DOHH2 (cell line): ENCODE results near the gene WDR45.

Experiments used
- H3F3A ChIP-seq: fragments of 200-600 bp; sonication (generic), shearing (Covaris generic); 2 replicates; pipeline ENCODE4 v1.6.0; 2016; ENCODE audit warnings: antibody characterized with exemption, mild to moderate bottlenecking; ENCODE audit not compliant: control insufficient read depth, insufficient read depth
- H3K27ac ChIP-seq: fragments of 200-600 bp; sonication (generic); 2 replicates; pipeline ENCODE4 v1.5.1; 2014; ENCODE audit warnings: low read depth, mild to moderate bottlenecking, low read length, moderate library complexity
- H3K27me3 ChIP-seq: fragments of 200-600 bp; sonication (generic); 2 replicates; pipeline ENCODE4 v1.6.1; 2014; ENCODE audit warnings: mild to moderate bottlenecking, low read length, mixed read lengths; ENCODE audit not compliant: control insufficient read depth
- H3K36me3 ChIP-seq: fragments of 200-600 bp; sonication (generic); 2 replicates; pipeline ENCODE4 v1.6.1; 2014; ENCODE audit warnings: mild to moderate bottlenecking, low read length, moderate library complexity, mixed read lengths; ENCODE audit not compliant: control insufficient read depth
- H3K4me1 ChIP-seq: fragments of 200-600 bp; sonication (generic); 2 replicates; pipeline ENCODE4 v1.6.1; 2014; ENCODE audit warnings: mild to moderate bottlenecking, low read length, mixed read lengths; ENCODE audit not compliant: control insufficient read depth
- H3K4me2 ChIP-seq: fragments of 200-600 bp; sonication (generic); 2 replicates; pipeline ENCODE4 v1.6.0; 2014; ENCODE audit warnings: mild to moderate bottlenecking, low read length, moderate library complexity
- H3K4me3 ChIP-seq: fragments of 200-600 bp; sonication (generic); 2 replicates; pipeline ENCODE4 v1.5.1; 2014; ENCODE audit warnings: mild to moderate bottlenecking, low read length, mixed read lengths
- H3K79me2 ChIP-seq: fragments of 200-600 bp; sonication (generic); 2 replicates; pipeline ENCODE4 v1.6.1; 2014; ENCODE audit warnings: mild to moderate bottlenecking, low read length, mixed read lengths; ENCODE audit not compliant: control insufficient read depth
- H3K9me2 ChIP-seq: fragments of 200-600 bp; sonication (generic); replicated peaks from 2 replicates; pipeline ENCODE4 v1.6.1; 2014; ENCODE audit warnings: mild to moderate bottlenecking, low read length, mixed read lengths; ENCODE audit not compliant: control insufficient read depth
- H3K9me3 ChIP-seq: fragments of 200-600 bp; sonication (generic); 2 replicates; pipeline ENCODE4 v1.6.1; 2014; ENCODE audit warnings: antibody characterized with exemption, low read length, mixed read lengths; ENCODE audit not compliant: control insufficient read depth, insufficient read depth
- H4K20me1 ChIP-seq: fragments of 200-600 bp; sonication (generic); 2 replicates; pipeline ENCODE4 v1.6.0; 2014; ENCODE audit warnings: low read depth, mild to moderate bottlenecking, antibody characterized with exemption, low read length, moderate library complexity; ENCODE audit not compliant: control insufficient read depth, insufficient read depth
- CTCF ChIP-seq: fragments of 200-600 bp; sonication (generic); IDR thresholded peaks from one replicate; pipeline ENCODE4 v1.5.1; 2014; ENCODE audit warnings: antibody characterized with exemption, mild to moderate bottlenecking, low read depth, low read length; ENCODE audit not compliant: poor library complexity, severe bottlenecking
- EZH2phosphoT487 ChIP-seq: fragments of 200-600 bp; sonication (generic); IDR thresholded peaks from 2 replicates; pipeline ENCODE4 v1.6.1; 2017; ENCODE audit warnings: borderline replicate concordance, mild to moderate bottlenecking, antibody characterized with exemption, low read length, moderate library complexity, mixed read lengths

The WDR45 gene

GRCh38 chrX:49089553-49089952 lies 9.9 kb upstream of the WDR45 start:
- no peaks in the 10 kb centered on the region for H3K79me2 ChIP-seq
- H3K27ac ChIP-seq: no peak overlapping the region

GRCh38 chrX:49082271-49082871 lies 2.7 kb upstream of the WDR45 start:
- no peak for TF ChIP-seq CTCF
- no peak for TF ChIP-seq EZH2phosphoT487
- Histone ChIP-seq H4K20me1 (no peaks in the 10 kb centered on the region), H3F3A (no peaks in the 10 kb centered on the region), H3K27me3 (no peaks in the 10 kb centered on the region), H3K4me3 (no peak overlapping the region), H3K4me1 (peaks cover 6% of the 10 kb centered on the region), H3K9me3 (no peaks in the 10 kb centered on the region), H3K79me2 (no peaks in the 10 kb centered on the region), H3K4me2 (no peak overlapping the region), H3K9me2 (no peaks in the 10 kb centered on the region), H3K36me3 (no peaks in the 10 kb centered on the region), H3K27ac (no peak overlapping the region)

More at GRCh38 chrX:49089553-49089952, 9.9 kb upstream of the WDR45 start:
- Histone ChIP-seq H3K4me2 (no peak overlapping the region), H3K4me3 (no peak overlapping the region), H3K9me3 (no peaks in the 10 kb centered on the region), H3K9me2 (no peaks in the 10 kb centered on the region), H3K4me1 (no peaks in the 10 kb centered on the region), H3K27me3 (no peaks in the 10 kb centered on the region), H3K36me3 (no peaks in the 10 kb centered on the region), H4K20me1 (no peaks in the 10 kb centered on the region), H3F3A (no peaks in the 10 kb centered on the region)
- TF ChIP-seq CTCF (no peak), EZH2phosphoT487 (no peak)

GRCh38 chrX:49077941-49078340 lies 1.7 kb downstream of the WDR45 start:
- H3K4me2 ChIP-seq: no peak overlapping the region
- H3K9me2 ChIP-seq: no peaks in the 10 kb centered on the region
- H3K79me2 ChIP-seq: peaks cover 7% of the 10 kb centered on the region
- no peaks in the 10 kb centered on the region for H3K27me3 ChIP-seq
- no peaks in the 10 kb centered on the region for H4K20me1 ChIP-seq
- H3F3A ChIP-seq: no peaks in the 10 kb centered on the region
- no peaks in the 10 kb centered on the region for H3K9me3 ChIP-seq
- peaks cover 14% of the 10 kb centered on the region for H3K4me1 ChIP-seq
- H3K27ac ChIP-seq: no peak overlapping the region
- TF ChIP-seq EZH2phosphoT487 (no peak), CTCF (no peak)
- peaks cover 3% of the 10 kb centered on the region; the same call in 1 of the 2 replicates for H3K36me3 ChIP-seq
- H3K4me3 ChIP-seq: no peak overlapping the region
